GM13976 (cell line): ENCODE results near the gene BTNL2.

Experiments
- DNase-seq: peaks from one replicate; pipeline ENCODE4 v3.0.0; 2012; ENCODE audit warnings: low spot score
- CTCF ChIP-seq: IDR thresholded peaks from 2 replicates; pipeline ENCODE4 v1.5.1; 2012; ENCODE audit warnings: borderline replicate concordance, mild to moderate bottlenecking; ENCODE audit not compliant: insufficient read depth; ENCODE audit errors: extremely low read depth, missing control alignments, control extremely low read depth
- in situ Hi-C: fragments of 300-500 bp; cut with MboI; formaldehyde crosslinking; loops from one replicate; pipeline ENCODE4 v1.12.0; 2022; ENCODE audit warnings: low sequenced_read_pairs, mixed read lengths, inconsistent platforms; ENCODE audit not compliant: unreplicated experiment

The BTNL2 gene

GRCh38 chr6:32431142-32431541 lies 24.2 kb upstream of the BTNL2 start:
- DNase-seq, result no peak
- in situ Hi-C loops, result no loop called here
- no peak for TF ChIP-seq CTCF

GRCh38 chr6:32430179-32430578 lies 23.2 kb upstream of the BTNL2 start:
- in situ Hi-C loops, result no loop called here
- TF ChIP-seq CTCF, result no peak
- no peak for DNase-seq

- no peak for TF ChIP-seq CTCF
- in situ Hi-C loops, result no loop called here
- DNase-seq, result no peak
Observed at GRCh38 chr6:32427934-32428474, 21.0 kb upstream of the BTNL2 start.

GRCh38 chr6:32427218-32427617 lies 20.2 kb upstream of the BTNL2 start:
- in situ Hi-C loops, result no loop called here
- DNase-seq, result no peak
- no peak for TF ChIP-seq CTCF

GRCh38 chr6:32426338-32426737 lies 19.4 kb upstream of the BTNL2 start:
- in situ Hi-C loops, result no loop called here

GRCh38 chr6:32424589-32425300 lies 17.8 kb upstream of the BTNL2 start:
- TF ChIP-seq CTCF, result no peak
- in situ Hi-C loops, result no loop called here
- DNase-seq, result no peak

More at GRCh38 chr6:32426338-32426737, 19.4 kb upstream of the BTNL2 start:
- DNase-seq, result no peak
- no peak for TF ChIP-seq CTCF
